ENCODE data around the gene PATL1.
"Not testable (repeated sequence)": the region's sequence is repeated elsewhere in the genome, so short reads cannot be mapped to it uniquely, and the experiment has no call there.

The PATL1 gene, protein sequence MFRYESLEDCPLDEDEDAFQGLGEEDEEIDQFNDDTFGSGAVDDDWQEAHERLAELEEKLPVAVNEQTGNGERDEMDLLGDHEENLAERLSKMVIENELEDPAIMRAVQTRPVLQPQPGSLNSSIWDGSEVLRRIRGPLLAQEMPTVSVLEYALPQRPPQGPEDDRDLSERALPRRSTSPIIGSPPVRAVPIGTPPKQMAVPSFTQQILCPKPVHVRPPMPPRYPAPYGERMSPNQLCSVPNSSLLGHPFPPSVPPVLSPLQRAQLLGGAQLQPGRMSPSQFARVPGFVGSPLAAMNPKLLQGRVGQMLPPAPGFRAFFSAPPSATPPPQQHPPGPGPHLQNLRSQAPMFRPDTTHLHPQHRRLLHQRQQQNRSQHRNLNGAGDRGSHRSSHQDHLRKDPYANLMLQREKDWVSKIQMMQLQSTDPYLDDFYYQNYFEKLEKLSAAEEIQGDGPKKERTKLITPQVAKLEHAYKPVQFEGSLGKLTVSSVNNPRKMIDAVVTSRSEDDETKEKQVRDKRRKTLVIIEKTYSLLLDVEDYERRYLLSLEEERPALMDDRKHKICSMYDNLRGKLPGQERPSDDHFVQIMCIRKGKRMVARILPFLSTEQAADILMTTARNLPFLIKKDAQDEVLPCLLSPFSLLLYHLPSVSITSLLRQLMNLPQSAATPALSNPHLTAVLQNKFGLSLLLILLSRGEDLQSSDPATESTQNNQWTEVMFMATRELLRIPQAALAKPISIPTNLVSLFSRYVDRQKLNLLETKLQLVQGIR

DNA sequence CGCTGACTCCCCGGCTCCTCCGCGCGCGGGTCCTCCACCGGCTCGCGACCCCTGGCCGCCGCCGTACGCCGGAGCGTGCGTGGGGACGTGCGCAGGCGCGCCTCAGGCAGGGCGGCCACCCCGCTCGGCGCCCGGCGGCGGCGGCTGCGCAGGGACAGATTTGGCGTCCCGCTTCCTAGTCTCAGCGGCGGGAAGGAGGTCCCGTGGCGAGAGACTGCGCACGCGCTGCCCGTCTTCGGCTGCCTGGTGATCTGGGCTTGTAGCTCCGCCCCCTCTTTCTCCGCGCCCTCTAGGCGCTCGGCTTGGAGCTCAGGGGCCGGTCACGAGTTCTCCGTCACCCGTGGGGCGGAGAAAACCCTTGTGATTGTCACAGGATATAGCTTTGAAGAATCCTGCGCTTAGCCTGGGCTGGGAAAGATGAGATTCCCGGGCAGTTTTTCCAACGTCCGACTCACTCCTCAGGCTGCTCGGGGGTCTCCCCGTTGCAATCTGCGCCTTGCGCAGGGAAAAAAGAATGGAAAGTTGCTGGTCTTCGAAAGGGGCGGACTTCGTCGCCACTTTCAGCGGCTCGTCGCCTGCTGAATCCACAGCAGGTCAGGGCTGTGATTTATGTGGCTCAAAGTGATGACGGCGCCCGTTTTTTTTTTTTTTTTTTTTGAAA, at the start of gene PATL1:
TSS of gene PATL1 (minus strand) at position 88 of the 661 bp plus-strand sequence. CDS start 142 bp downstream, outside the sequence.
- H3K36me3 Mint-ChIP-seq: peaks cover 4% of the 10 kb centered on the region
- H3K4me3 Mint-ChIP-seq: peak within 1 kb of the TSS; percentile 95
- peaks cover 40% of the 10 kb centered on the region for H3K4me1 Mint-ChIP-seq (ENCODE audit: low read depth)
- no peaks in the 10 kb centered on the region for H3K9me3 Mint-ChIP-seq (ENCODE audit: low read depth)
- H3K27ac Mint-ChIP-seq: peak within 1 kb of the TSS; percentile 96
- H3K27me3 Mint-ChIP-seq: no peaks in the 10 kb centered on the region

DNA sequence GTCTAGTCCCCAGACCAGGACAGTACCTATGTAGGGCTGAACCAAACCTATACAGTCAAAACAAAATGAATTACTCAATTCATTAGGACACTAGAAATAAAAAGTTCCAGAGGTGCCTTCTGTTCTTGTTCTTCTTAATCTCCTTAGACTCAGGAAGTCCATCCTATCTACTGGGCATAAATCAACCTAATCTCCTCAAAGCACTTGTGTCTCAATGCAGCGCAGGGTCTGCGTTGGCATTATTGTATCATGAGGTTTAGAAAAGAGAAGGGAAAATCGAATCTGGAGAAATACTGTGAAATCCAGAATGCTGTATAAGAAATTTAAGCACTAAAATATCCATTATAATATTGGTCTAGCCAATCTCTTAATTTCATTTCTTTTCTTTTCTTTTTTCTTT, 47.2 kb upstream of the PATL1 start:
- H3K27me3 Mint-ChIP-seq: peaks cover 12% of the 10 kb centered on the region

DNA sequence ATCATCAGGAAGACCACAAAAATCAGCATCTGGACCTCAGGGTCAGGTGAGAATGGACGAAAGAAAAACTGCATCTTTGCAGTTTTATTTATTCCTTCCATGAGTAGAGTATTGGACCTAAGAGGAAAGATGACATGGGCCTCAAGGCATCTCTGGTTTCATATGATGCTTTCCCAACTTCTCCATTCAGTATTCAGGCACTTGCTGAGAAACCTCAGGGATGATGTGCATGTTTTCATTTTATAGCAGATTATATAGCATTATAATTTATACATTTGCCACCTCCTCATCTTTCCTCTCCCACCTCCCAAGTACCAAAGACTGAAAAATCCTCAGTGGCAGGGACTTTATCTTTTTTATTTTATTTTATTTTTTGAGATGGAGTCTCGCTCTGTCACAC, 44.9 kb upstream of the PATL1 start, which contains the start of gene OR10V1:
TSS of gene OR10V1 (minus strand) at position 101 of the 400 bp plus-strand sequence. CDS start at position 101, 0 bp downstream.
- Mint-ChIP-seq H3K9me3 (ENCODE audit: low read depth) (no peaks in the 10 kb centered on the region), H3K27ac (no peak within 1 kb of the TSS), H3K4me3 (no peak within 1 kb of the TSS), H3K27me3 (peaks cover 9% of the 10 kb centered on the region), H3K4me1 (ENCODE audit: low read depth) (no peaks in the 10 kb centered on the region), H3K36me3 (no peaks in the 10 kb centered on the region)

More for the DNA sequence above, 47.2 kb upstream of the PATL1 start:
- Mint-ChIP-seq H3K36me3 (no peaks in the 10 kb centered on the region), H3K4me1 (ENCODE audit: low read depth) (no peaks in the 10 kb centered on the region), H3K9me3 (ENCODE audit: low read depth) (no peaks in the 10 kb centered on the region), H3K4me3 (no peak overlapping the region), H3K27ac (no peak overlapping the region)

DNA sequence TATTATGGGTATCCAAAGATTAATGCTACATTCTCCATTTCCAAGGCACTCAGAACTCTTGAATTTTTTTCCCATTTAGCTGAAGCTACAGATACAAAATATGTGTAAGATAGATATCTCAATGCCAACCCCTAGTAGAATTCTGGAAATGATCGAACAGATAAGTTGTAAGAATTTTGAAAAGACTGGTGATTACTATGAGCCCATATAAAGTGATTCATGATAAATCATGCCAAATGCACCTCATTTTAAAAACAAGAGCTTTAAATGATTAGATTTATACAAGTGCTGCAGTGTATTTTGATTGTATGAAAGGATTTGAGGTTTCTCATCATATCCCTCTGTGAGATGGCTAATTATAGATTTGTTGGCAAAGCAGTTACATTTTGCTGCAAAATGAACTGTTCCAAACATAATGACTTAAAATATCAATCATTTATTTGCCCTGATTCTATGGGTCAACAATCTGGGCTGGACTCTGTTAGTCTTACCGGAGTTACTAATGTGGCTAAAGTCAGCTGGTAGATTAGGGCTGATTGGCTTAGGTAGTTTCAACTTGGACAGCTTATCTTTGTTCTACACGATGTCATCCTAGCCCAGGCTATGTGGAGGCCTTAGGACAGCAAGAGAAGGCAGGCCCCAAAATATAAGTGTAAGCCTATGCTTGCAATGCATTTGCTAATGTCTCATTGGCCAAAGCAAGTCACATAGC, 41.5 kb upstream of the PATL1 start:
- no peaks in the 10 kb centered on the region for H3K36me3 Mint-ChIP-seq
- H3K4me3 Mint-ChIP-seq: no peak overlapping the region
- H3K9me3 Mint-ChIP-seq (ENCODE audit: low read depth): no peaks in the 10 kb centered on the region
- H3K4me1 Mint-ChIP-seq (ENCODE audit: low read depth): no peaks in the 10 kb centered on the region
- H3K27ac Mint-ChIP-seq: no peak overlapping the region
- H3K27me3 Mint-ChIP-seq: peaks cover 4% of the 10 kb centered on the region

DNA sequence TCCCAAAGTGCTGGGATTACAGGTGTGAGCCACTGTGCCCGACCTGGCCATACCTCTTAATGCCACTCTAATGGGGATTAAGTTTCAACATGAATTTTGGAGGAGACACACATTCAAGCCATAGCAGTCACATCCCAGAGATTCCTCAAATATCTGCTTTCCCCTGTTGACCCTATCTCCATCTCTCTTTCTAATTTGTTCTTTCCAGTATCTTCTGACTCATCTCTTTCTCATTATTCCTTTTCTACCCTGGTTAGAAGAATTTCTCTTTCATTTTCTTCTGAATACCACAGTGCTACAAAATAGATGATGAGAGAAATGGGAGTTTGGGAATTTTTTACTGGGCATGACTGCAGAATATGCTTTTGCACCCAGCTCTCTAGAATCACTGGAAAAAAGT, 39.7 kb upstream of the PATL1 start:
- Mint-ChIP-seq H3K27ac (no peak overlapping the region), H3K4me1 (ENCODE audit: low read depth) (no peaks in the 10 kb centered on the region), H3K9me3 (ENCODE audit: low read depth) (no peaks in the 10 kb centered on the region), H3K4me3 (no peak overlapping the region), H3K36me3 (no peaks in the 10 kb centered on the region), H3K27me3 (peaks cover 3% of the 10 kb centered on the region)

DNA sequence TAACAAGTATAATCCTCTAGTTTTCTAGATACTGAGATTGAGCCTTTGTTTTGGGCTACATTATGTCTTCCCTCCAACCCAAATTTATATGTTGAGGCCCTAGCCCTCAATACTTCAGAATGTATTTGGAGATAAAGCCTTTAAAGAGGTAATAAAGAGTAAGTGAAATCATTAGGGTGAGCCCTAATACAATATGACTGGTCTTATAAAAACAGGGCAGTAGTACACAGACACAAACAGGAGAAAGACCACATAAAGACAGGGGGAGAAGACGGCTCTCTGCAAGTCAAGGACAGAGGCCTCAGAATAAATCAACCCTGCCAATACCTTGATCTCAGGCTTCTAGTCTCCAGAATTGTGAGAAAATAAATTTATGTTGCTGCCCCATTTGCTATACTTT, 38.5 kb upstream of the PATL1 start:
- no peaks in the 10 kb centered on the region for H3K9me3 Mint-ChIP-seq (ENCODE audit: low read depth)
- H3K4me3 Mint-ChIP-seq: no peak overlapping the region
- no peaks in the 10 kb centered on the region for H3K4me1 Mint-ChIP-seq (ENCODE audit: low read depth)
- no peaks in the 10 kb centered on the region for H3K36me3 Mint-ChIP-seq
- H3K27me3 Mint-ChIP-seq: peaks cover 2% of the 10 kb centered on the region
- no peak overlapping the region for H3K27ac Mint-ChIP-seq

DNA sequence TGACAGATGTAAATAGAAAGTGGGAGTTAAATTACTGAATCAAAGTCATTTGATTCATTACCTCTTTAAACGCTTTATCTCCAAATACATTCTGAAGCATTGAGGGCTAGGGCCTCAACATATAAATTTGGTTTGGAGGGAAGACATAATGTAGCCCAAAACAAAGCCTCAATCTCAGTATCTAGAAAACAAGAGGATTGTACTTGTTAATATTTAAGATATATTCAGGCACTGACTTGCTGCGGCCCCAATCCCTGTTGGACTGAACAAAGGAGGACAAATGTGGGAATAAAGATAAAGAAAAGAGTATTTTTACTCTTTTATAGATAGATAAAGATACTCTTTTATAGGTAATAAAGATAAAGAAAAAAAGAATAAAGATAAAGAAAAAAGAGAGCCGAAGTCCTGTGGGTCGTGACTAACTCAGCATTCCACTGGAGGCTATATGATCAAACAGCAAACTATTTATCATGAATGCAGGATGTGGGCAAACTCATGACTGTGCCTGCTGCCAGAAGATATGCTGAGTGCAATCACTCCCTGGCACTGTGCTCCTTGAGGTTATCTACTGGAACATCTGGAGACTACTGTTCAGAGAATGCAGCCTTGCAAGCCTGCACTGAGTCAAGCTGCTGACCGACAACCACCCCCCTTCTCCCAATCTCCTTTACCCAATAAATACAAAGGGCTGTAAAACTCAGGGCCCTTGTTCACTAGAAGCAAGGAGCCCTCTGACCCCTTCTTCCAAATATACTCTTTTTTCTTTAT, 37.9 kb upstream of the PATL1 start:
- Mint-ChIP-seq H3K27ac (no peak overlapping the region), H3K36me3 (no peaks in the 10 kb centered on the region), H3K4me3 (no peak overlapping the region), H3K9me3 (ENCODE audit: low read depth) (no peaks in the 10 kb centered on the region), H3K27me3 (peaks cover 3% of the 10 kb centered on the region), H3K4me1 (ENCODE audit: low read depth) (no peaks in the 10 kb centered on the region)

DNA sequence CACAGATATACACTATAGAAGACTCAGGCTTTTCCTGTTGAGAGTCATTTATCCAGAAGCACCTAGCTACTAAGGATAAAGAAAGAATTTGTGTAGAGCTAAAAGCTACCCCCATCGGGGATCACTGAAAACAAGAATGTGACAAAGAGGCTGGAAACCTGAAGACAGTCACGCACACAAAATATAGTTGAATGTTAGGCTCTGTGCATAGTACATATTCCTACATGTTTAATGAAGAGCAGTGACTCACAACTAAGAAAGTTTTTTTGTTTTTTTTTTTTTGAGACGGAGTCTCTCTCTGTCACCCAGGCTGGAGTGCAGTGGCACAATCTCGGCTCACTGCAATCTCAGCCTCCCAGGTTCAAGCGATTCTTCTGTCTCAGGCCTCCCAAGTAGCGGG, 36.5 kb upstream of the PATL1 start:
- H3K36me3 Mint-ChIP-seq: no peaks in the 10 kb centered on the region
- H3K27me3 Mint-ChIP-seq: peaks cover 3% of the 10 kb centered on the region
- no peak overlapping the region for H3K27ac Mint-ChIP-seq
- H3K9me3 Mint-ChIP-seq (ENCODE audit: low read depth): no peaks in the 10 kb centered on the region
- H3K4me3 Mint-ChIP-seq: no peak overlapping the region
- H3K4me1 Mint-ChIP-seq (ENCODE audit: low read depth): no peaks in the 10 kb centered on the region

DNA sequence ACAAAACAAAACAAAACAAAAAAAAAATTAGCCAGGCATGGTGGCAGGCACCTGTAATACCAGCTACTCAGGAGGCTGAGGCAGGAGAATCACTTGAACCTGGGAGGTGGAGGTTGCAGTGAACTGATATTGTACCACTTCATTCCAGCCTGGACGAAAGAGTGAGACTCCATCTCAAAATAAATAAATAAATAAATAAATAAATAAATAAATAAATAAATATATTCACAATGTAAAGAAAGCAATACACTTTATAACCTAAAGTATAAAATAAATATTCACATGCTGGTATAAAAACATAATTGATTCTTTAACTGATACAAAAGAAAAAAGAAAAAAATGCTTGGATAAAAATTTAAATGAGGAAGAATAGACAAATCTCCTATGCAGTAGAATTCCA, 34.7 kb upstream of the PATL1 start:
- H3K36me3 Mint-ChIP-seq; H3K4me1 Mint-ChIP-seq (ENCODE audit: low read depth); H3K4me3 Mint-ChIP-seq; H3K27me3 Mint-ChIP-seq; H3K27ac Mint-ChIP-seq; H3K9me3 Mint-ChIP-seq (ENCODE audit: low read depth): not testable (repeated sequence)

DNA sequence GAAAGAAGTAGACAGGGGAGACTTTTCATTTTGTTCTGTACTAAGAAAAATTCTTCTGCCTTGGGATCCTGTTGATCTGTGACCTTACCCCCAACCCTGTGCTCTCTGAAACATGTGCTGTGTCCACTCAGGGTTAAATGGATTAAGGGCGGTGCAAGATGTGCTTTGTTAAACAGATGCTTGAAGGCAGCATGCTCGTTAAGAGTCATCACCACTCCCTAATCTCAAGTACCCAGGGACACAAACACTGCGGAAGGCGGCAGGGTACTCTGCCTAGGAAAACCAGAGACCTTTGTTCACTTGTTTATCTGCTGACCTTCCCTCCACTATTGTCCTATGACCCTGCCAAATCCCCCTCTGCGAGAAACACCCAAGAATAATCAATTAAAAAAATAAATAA, 31.3 kb upstream of the PATL1 start:
- not testable (repeated sequence) for H3K36me3 Mint-ChIP-seq; H3K4me3 Mint-ChIP-seq; H3K27me3 Mint-ChIP-seq; H3K4me1 Mint-ChIP-seq (ENCODE audit: low read depth); H3K9me3 Mint-ChIP-seq (ENCODE audit: low read depth); H3K27ac Mint-ChIP-seq

DNA sequence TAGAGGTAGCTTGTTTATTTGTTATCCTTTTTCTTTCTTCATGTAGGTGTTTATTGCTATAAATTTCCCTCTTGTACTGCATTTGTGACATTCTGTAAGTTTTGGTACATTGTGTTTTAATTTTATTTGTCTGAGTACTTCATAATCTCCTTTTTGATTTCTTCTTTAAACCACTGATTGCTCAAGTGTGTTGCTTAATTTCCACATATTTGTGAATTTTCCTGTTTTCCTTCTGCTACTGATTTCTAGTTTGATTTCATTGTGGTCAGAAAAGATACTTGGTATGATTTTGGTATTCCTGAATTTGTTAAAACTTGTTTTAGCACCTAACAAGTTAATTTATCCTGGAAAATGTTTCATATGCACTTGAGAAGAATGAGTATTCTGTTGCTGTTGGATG, 29.7 kb upstream of the PATL1 start:
- no peak overlapping the region for H3K27ac Mint-ChIP-seq
- no peaks in the 10 kb centered on the region for H3K4me1 Mint-ChIP-seq (ENCODE audit: low read depth)
- no peaks in the 10 kb centered on the region for H3K36me3 Mint-ChIP-seq
- H3K9me3 Mint-ChIP-seq (ENCODE audit: low read depth): peaks cover 11% of the 10 kb centered on the region
- peaks cover 1% of the 10 kb centered on the region for H3K27me3 Mint-ChIP-seq
- no peak overlapping the region for H3K4me3 Mint-ChIP-seq

DNA sequence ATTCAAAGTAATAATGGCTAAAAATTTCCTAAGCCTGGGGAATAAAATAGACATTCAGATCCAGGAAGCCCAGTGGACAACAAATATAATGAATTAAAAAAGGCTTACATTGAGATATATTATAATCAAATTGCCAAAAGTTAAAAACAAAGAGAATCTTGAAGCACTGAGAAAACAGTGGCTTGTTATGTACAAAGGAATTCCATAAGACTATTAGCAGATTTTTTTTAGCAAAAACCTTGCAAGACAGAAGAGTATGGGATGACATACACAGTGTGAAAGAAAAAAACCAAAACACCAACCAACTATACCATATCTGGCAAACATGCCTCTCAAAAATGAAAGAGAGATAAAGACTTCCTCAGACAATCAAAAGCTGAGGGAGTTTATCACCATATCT, 24.1 kb upstream of the PATL1 start:
- Mint-ChIP-seq H3K4me3 (no peak overlapping the region), H3K36me3 (peaks cover 5% of the 10 kb centered on the region), H3K27me3 (peaks cover 8% of the 10 kb centered on the region), H3K27ac (no peak overlapping the region), H3K9me3 (ENCODE audit: low read depth) (peaks cover 21% of the 10 kb centered on the region), H3K4me1 (ENCODE audit: low read depth) (peaks cover 6% of the 10 kb centered on the region)

DNA sequence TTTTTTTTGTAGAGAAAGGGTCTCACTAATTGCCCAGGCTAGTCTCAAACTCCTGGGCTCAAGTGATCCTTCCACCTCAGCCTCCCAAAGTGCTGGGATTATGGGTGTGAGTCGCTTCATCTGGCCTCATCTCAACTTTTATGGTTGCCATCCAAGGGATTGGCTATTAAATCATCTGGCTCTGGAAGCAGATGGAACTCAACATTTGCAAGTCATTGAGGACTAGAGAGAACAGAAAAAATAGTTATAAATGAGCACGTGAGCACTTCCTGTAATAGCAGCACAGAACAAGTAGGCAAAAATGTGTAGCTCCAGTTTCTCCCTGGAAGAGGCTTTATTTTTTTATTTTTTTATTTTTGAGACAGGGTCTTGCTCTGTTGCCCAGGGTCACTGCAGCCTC, 22.3 kb upstream of the PATL1 start:
- H3K36me3 Mint-ChIP-seq: peaks cover 5% of the 10 kb centered on the region
- no peak overlapping the region for H3K27ac Mint-ChIP-seq

DNA sequence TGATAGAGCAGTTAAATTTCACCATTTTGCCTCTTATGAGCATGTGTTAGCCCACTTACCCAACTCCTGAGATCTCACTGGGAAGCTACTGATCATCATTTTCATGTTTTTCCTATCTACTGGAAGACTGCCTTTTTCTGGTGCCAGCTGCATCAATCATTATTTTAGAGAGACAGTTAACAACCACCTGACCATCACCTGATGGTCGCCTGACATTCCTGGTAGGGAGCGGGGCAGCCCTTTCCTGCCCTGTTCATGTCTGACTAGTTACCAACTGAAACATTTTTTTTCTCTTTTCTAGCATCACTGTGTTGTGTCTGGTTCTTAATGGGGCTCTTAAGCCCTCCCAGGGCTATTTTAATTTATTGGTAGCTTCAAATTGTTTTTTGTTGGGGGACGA, 20.2 kb upstream of the PATL1 start:
- Mint-ChIP-seq H3K4me1 (ENCODE audit: low read depth) (peaks cover 6% of the 10 kb centered on the region), H3K4me3 (no peak overlapping the region), H3K27ac (no peak overlapping the region), H3K27me3 (peaks cover 15% of the 10 kb centered on the region), H3K9me3 (ENCODE audit: low read depth) (peaks cover 15% of the 10 kb centered on the region), H3K36me3 (peaks cover 5% of the 10 kb centered on the region)

More for the DNA sequence above, 22.3 kb upstream of the PATL1 start:
- peaks cover 21% of the 10 kb centered on the region for H3K9me3 Mint-ChIP-seq (ENCODE audit: low read depth)
- H3K4me3 Mint-ChIP-seq: no peak overlapping the region
- peaks cover 9% of the 10 kb centered on the region for H3K27me3 Mint-ChIP-seq
- peaks cover 6% of the 10 kb centered on the region for H3K4me1 Mint-ChIP-seq (ENCODE audit: low read depth)

All from activated naive CD8-positive, alpha-beta T cell (primary cell).